Liver (tissue), 9 donors: Measurements from ENCODE around the gene EEIG1. TPM values are rescaled to one million over a fixed set of nuclear protein-coding genes. Genes with fewer than 3 reads are reported as not detected.
A peak's percentile ranks its signal among the peaks of the same experiment; 100 is the strongest.

Experiments used
- DNase-seq: peaks from one replicate; pipeline ENCODE4 v3.0.0-alpha.2; 2017; ENCODE audit warnings: low spot score
- H3K27ac ChIP-seq, 2 donors: one replicate each; pipeline ENCODE4 v1.7.0; 2013; ENCODE audit warnings: inconsistent platforms in 2 of 2, low read length in 2 of 2, control low read depth in 1 of 2, low read depth in 1 of 2, mild to moderate bottlenecking in 1 of 2
- H3K27me3 ChIP-seq, 4 donors: one replicate each; pipeline versions ENCODE4 v1.6.1 to v1.7.0; 2013; ENCODE audit warnings: low read length in 3 of 4, inconsistent platforms in 1 of 4, mild to moderate bottlenecking in 1 of 4, moderate library complexity in 1 of 4; ENCODE audit not compliant: control insufficient read depth in 4 of 4, insufficient read depth in 4 of 4
- H3K36me3 ChIP-seq, 4 donors: one replicate each; pipeline versions ENCODE4 v1.6.1 to v1.7.0; 2013; ENCODE audit warnings: low read length in 3 of 4, mild to moderate bottlenecking in 3 of 4, low read depth in 1 of 4, moderate library complexity in 1 of 4; ENCODE audit not compliant: control insufficient read depth in 4 of 4, insufficient read depth in 3 of 4
- H3K4me1 ChIP-seq, 4 donors: one replicate each; pipeline versions ENCODE4 v1.6.1 to v1.7.0; 2013; ENCODE audit warnings: low read length in 3 of 4, mild to moderate bottlenecking in 3 of 4, moderate library complexity in 1 of 4; ENCODE audit not compliant: control insufficient read depth in 4 of 4, insufficient read depth in 4 of 4
- H3K4me3 ChIP-seq, 3 donors: one replicate each; pipeline versions ENCODE4 v1.6.1 to v1.7.0; 2013; ENCODE audit warnings: low read length in 3 of 3, control low read depth in 1 of 3, low read depth in 1 of 3, mild to moderate bottlenecking in 1 of 3
- H3K9ac ChIP-seq, 2 donors: one replicate each; pipeline ENCODE4 v1.7.0; 2013; ENCODE audit warnings: low read length in 2 of 2, mild to moderate bottlenecking in 2 of 2, moderate library complexity in 2 of 2, control low read depth in 1 of 2, low read depth in 1 of 2
- H3K9me3 ChIP-seq, 4 donors: one replicate each; pipeline versions ENCODE4 v1.6.1 to v1.7.0; 2013; ENCODE audit warnings: low read length in 3 of 4; ENCODE audit not compliant: control insufficient read depth in 4 of 4
- GABPA ChIP-seq, 2 donors: IDR thresholded peaks in 1 of 2; conservative IDR thresholded peaks in 1 of 2; 2 replicates each; pipeline ENCODE4 v1.6.1; 2016; ENCODE audit warnings: antibody characterized with exemption in 2 of 2, mild to moderate bottlenecking in 1 of 2, moderate library complexity in 1 of 2
- HNF4A ChIP-seq, 2 donors: conservative IDR thresholded peaks; 2 replicates each; pipeline ENCODE4 v1.6.1; 2016; ENCODE audit warnings: antibody characterized with exemption in 2 of 2, mild to moderate bottlenecking in 2 of 2
- JUND ChIP-seq, 2 donors: IDR thresholded peaks; 2 replicates each; pipeline ENCODE4 v1.6.1; 2016; ENCODE audit warnings: antibody characterized with exemption in 2 of 2
- NR2F2 ChIP-seq: IDR thresholded peaks from 2 replicates; pipeline ENCODE4 v1.6.1; 2016; ENCODE audit warnings: antibody characterized with exemption
- RAD21 ChIP-seq, 2 donors: IDR thresholded peaks; 2 replicates each; pipeline ENCODE4 v1.6.1; 2016; ENCODE audit warnings: antibody characterized with exemption in 2 of 2, mild to moderate bottlenecking in 2 of 2
- RXRA ChIP-seq, 2 donors: IDR thresholded peaks; 2 replicates each; pipeline ENCODE4 v1.6.1; 2017 to 2018; ENCODE audit warnings: antibody characterized with exemption in 2 of 2, mild to moderate bottlenecking in 1 of 2
- SP1 ChIP-seq: IDR thresholded peaks from 2 replicates; pipeline ENCODE4 v1.6.1; 2018; ENCODE audit warnings: antibody characterized with exemption, mild to moderate bottlenecking
- TAF1 ChIP-seq: conservative IDR thresholded peaks from 2 replicates; pipeline ENCODE4 v1.6.1; 2016; ENCODE audit warnings: antibody characterized with exemption, mild to moderate bottlenecking
- YY1 ChIP-seq: IDR thresholded peaks from 2 replicates; pipeline ENCODE4 v1.6.1; 2016; ENCODE audit warnings: antibody characterized with exemption, mild to moderate bottlenecking
- WGBS: extraction: QIAGEN DNeasy Blood & Tissue Kit; methylation state at CpG from one replicate; pipeline ENCODE4 v1.1.7; 2013; 5-methylcytosine and 5-hydroxymethylcytosine counted together
- polyA plus RNA-seq, 2 donors: library from polyadenylated mRNA; stranded (reverse) in 1 of 2; unstranded in 1 of 2; fragments of 200-250 nt in 1 of 2; fragments of >200 nt in 1 of 2; fragmentation: Nextera tagmentation in 1 of 2; extraction: Ambion mirVana in 1 of 2; gene quantifications; one replicate each; pipeline versions ENCODE4 v1.2.1 to v1.2.3, GENCODE V29; 2013 to 2015
- total RNA-seq, 2 donors: library from RNA; depleted of rRNA; stranded (reverse); fragments of >200 nt; gene quantifications; one replicate each; pipeline ENCODE4 v1.2.3, GENCODE V29; 2014
- TF ChIP-seq, protein P1 (sequence below): fragments of 150-350 bp; IDR thresholded peaks from 2 replicates; pipeline ENCODE4 v1.5.1; 2017; ENCODE audit warnings: improper control_type of control experiment, low read depth, low read length; ENCODE audit not compliant: missing input control
- TF ChIP-seq, protein P2 (sequence below): IDR thresholded peaks from 2 replicates; pipeline ENCODE4 v1.6.1; 2016; ENCODE audit warnings: antibody characterized with exemption
- TF ChIP-seq, protein P3 (sequence below): IDR thresholded peaks from 2 replicates; pipeline ENCODE4 v1.6.1; 2016; ENCODE audit warnings: antibody characterized with exemption
- donor health status: healthy.
- donor health status: healthy.
- donor health status: healthy.
- donor health status: healthy.
- donor health status: healthy.

The EEIG1 gene
- total and polyA plus RNA-seq, 4 donors = 4.9 to 14.3 (median 8.9) TPM

DNA sequence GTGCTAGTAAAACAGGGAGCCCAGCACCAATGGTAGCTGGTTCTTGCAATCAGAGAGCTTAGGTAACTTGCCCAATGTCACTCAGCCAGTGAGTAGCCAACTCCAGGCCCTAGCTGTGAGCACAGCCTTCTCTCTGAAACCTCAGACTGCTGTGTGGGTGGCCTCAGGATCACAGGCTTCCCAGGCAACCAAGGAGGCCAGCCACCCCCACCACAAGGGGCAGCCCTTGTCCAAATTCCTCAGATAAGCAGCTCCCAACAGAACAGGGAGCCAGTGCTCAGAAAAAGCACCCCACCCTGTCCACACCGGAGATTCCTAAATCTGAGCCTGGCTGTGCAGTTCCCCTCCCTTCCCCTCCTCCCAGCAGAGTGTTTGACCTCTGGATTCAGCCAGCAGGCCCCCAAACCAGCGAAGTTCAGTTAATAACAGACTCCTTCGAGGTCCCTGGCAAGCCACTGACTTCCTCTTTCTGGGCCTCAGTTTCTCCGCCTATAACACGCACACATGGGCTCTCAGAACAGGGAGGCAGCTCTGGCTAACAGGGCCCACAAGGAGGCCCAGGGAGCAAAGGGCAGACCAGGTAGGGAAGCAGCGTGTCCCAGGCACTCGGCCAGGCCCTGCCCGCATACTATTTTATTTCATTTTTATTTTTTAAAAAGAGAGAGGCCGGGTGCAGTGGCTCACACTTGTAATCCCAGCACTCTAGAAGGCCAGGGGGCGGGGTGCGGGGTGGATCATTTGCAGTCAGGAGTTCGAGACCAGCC, 2.7 kb downstream of the EEIG1 start:
- Histone ChIP-seq H3K27me3 (no peaks in the 10 kb centered on the region), H3K27ac (peak overlapping the region; percentile 79 to 95), H3K36me3 (peaks cover 0 to 2% (median 0%) of the 10 kb centered on the region in 4 donors), H3K9me3 (no peaks in the 10 kb centered on the region), H3K9ac (peak overlapping the region; percentile 77 to 96), H3K4me3 (peak overlapping the region; percentile 65 to 85 (median 66)), H3K4me1 (peaks cover 30 to 70% (median 59%) of the 10 kb centered on the region in 4 donors)
- DNase-seq = peak; percentile 35
- WGBS = 12% methylated on average over 12 of the region's 12 CpGs
- TF ChIP-seq YY1 (peak; percentile 25), HNF4A (conservative IDR thresholded peaks at IDR 0.05) (peak; percentile 53 to 64), NR2F2 (peak; percentile 82), RAD21 (IDR thresholded peaks at IDR 0.05) (peak in 1 of 2 donors; percentile 0), JUND (IDR thresholded peaks at IDR 0.05) (no peak), GABPA (IDR thresholded peaks at IDR 0.05 in 1 of 2, conservative IDR thresholded peaks at IDR 0.05 in 1 of 2) (no peak), RXRA (IDR thresholded peaks at IDR 0.05) (peak; percentile 39 to 49)
- TF ChIP-seq, protein P1, sequence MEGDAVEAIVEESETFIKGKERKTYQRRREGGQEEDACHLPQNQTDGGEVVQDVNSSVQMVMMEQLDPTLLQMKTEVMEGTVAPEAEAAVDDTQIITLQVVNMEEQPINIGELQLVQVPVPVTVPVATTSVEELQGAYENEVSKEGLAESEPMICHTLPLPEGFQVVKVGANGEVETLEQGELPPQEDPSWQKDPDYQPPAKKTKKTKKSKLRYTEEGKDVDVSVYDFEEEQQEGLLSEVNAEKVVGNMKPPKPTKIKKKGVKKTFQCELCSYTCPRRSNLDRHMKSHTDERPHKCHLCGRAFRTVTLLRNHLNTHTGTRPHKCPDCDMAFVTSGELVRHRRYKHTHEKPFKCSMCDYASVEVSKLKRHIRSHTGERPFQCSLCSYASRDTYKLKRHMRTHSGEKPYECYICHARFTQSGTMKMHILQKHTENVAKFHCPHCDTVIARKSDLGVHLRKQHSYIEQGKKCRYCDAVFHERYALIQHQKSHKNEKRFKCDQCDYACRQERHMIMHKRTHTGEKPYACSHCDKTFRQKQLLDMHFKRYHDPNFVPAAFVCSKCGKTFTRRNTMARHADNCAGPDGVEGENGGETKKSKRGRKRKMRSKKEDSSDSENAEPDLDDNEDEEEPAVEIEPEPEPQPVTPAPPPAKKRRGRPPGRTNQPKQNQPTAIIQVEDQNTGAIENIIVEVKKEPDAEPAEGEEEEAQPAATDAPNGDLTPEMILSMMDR = peak; percentile 10
- TF ChIP-seq, protein P2, sequence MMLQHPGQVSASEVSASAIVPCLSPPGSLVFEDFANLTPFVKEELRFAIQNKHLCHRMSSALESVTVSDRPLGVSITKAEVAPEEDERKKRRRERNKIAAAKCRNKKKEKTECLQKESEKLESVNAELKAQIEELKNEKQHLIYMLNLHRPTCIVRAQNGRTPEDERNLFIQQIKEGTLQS = no peak
- TF ChIP-seq, protein P3, sequence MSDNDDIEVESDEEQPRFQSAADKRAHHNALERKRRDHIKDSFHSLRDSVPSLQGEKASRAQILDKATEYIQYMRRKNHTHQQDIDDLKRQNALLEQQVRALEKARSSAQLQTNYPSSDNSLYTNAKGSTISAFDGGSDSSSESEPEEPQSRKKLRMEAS = no peak

DNA sequence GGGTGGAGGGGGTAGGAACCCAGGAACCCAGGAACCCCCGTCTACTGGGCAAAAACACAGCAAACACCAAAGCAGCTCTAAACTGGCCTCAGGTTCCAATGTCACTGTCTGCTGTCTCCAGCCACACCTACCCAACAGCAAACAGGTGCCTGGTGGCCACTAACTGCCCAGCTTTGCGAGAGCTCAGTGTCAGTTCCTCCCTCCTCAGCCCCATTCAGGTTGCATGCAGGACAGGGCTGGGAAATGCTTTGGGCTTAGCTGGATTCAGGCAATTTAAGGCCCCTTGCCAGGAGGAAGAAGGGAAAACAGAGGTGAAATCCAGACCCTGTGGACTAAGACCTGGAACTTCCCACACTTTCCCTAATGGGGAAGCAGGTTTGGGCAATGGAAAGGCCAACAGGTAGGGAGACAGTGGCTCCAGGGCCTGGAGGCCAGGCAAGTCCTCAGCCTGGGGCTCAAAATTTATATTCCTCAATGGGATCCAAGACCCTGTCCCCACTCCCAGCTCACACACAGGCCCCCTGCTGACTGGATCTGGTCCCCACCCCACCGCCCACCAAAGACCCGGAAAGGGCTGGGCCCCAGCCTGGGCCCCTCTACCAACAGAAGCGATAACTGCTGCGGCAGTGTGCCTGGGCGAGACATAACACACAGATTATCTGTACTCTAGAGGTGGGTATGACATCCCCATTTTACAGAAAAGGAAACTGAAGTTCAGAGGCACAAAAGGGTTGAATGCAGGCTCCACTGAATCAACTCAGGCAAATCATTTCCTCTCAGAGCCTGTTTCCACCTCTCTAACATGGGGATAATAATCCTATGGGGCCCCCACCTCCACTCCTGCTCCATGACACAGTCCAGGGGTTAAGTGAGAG, 3.5 kb downstream of the EEIG1 start:
- 58% methylated on average over 7 of the region's 7 CpGs for WGBS
- Histone ChIP-seq H3K27me3 (no peaks in the 10 kb centered on the region), H3K4me1 (peaks cover 35 to 78% (median 67%) of the 10 kb centered on the region in 4 donors), H3K4me3 (peak overlapping the region; percentile 65 to 85 (median 66)), H3K9ac (peak overlapping the region; percentile 77 to 96), H3K9me3 (no peaks in the 10 kb centered on the region), H3K36me3 (peaks cover 0 to 2% (median 0%) of the 10 kb centered on the region in 4 donors), H3K27ac (peak overlapping the region; percentile 79 to 95)
- DNase-seq = peak; percentile 34
- TF ChIP-seq RXRA (IDR thresholded peaks at IDR 0.05) (peak in 1 of 2 donors; percentile 16), HNF4A (conservative IDR thresholded peaks at IDR 0.05) (peak in 1 of 2 donors; percentile 14), RAD21 (IDR thresholded peaks at IDR 0.05) (peak in 1 of 2 donors; percentile 2), YY1 (no peak)

DNA sequence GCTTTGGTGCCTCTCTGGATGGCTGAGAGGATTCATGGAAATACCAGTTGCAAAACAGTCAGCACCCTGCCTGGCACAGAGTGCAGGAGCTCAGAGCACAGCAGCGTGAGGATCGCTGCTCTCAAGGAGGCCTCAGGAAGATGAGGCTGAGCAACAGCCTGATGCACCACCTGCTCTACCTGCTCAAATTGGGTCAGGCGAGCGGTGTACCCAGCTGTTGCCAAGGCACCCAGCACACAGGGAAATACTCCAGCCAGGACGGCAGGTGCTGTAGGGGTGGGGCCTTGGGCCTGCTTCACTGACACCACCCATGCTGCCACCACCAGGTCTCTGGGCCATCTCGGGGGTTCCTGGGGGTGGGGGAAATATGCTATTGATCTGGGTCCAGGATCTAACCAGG, 4.3 kb downstream of the EEIG1 start:
- peak in 1 of 2 donors; percentile 5 for TF ChIP-seq RAD21 (IDR thresholded peaks at IDR 0.05)
- TF ChIP-seq TAF1 = no peak
- peak in 1 of 2 donors; percentile 31 for TF ChIP-seq RXRA (IDR thresholded peaks at IDR 0.05)
- no peak for TF ChIP-seq HNF4A (conservative IDR thresholded peaks at IDR 0.05)
- peak; percentile 3 for TF ChIP-seq SP1
- H3K27me3 ChIP-seq = no peaks in the 10 kb centered on the region
- peak overlapping the region in 1 of 2 donors; percentile 95 for H3K27ac ChIP-seq
- H3K4me1 ChIP-seq = peaks cover 38 to 82% (median 70%) of the 10 kb centered on the region in 4 donors
- no peaks in the 10 kb centered on the region for H3K9me3 ChIP-seq
- DNase-seq = no peak
- H3K36me3 ChIP-seq = peaks cover 0 to 2% (median 0%) of the 10 kb centered on the region in 4 donors
- WGBS = 19% methylated on average over 6 of the region's 6 CpGs
- peak overlapping the region in 2 of 3 donors; percentile 65 to 85 for H3K4me3 ChIP-seq
- peak overlapping the region in 1 of 2 donors; percentile 77 for H3K9ac ChIP-seq
